Measurements from ENCODE around the gene HTR5A. TPM values are rescaled to one million over a fixed set of nuclear protein-coding genes. Genes with fewer than 3 reads are reported as not detected.

The HTR5A gene
- total RNA-seq, 3 donors from 2014 or later: not detected

DNA sequence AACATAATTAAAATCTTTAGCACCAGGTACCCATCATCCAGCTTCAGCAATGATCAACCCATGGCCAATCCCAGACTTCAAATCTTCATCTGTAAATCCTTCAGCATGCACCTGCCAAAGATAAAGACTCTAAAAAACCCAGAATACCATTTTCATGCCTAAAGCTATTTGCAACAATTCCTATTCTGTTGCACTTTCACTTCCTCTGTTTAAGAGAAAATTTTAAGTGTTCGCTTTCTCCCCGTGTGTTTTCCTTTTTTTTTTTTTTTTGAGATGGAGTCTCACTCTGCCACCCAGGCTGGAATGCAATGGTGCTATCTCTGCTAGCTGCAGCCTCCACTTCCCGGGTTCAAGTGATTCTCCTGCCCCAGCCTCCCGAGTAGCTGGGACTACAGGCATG, 31.8 kb upstream of the HTR5A start:
- H3K36me3 ChIP-seq (ENCODE audit: low read depth): no peaks in the 10 kb centered on the region
- ATAC-seq (no peak), DNase-seq (no peak)
- H3K4me3 ChIP-seq: no peak overlapping the region
- intact Hi-C loops (cut with DNase I, micrococcal nuclease): no loop called here
- H3K9me3 ChIP-seq: no peaks in the 10 kb centered on the region
- TF ChIP-seq CTCF (IDR thresholded peaks at IDR 0.05): no peak
- no peaks in the 10 kb centered on the region for H3K4me1 ChIP-seq (ENCODE audit: low read depth)

GRCh38 chr7:155043756-155044155, 26.4 kb upstream of the HTR5A start:
- no peak for TF ChIP-seq CTCF (IDR thresholded peaks at IDR 0.05)
- ATAC-seq (no peak), DNase-seq (no peak)
- intact Hi-C loops (cut with DNase I, micrococcal nuclease): no loop called here
- no peak overlapping the region for H3K4me3 ChIP-seq
- H3K9me3 ChIP-seq: no peaks in the 10 kb centered on the region
- no peaks in the 10 kb centered on the region for H3K36me3 ChIP-seq (ENCODE audit: low read depth)
- H3K4me1 ChIP-seq (ENCODE audit: low read depth): no peaks in the 10 kb centered on the region

DNA sequence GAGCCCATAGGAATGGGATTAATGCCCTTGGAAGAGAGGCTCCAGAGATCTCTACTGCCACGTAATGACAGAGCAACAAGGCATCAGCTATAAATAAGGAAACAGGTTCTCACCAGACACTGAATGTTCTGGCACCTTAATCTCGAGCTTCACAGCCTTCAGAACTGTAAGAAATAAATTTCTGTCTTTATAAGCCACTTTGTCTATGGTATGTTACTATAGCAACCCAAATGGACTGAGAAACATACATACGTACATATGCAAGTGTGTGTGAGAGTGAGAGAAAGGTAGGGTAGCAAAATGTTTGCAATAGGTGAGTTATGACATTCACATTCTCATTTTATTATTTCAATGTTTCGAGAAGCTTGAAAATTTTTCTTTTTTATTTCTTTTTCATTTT, 22.1 kb upstream of the HTR5A start:
- DNase-seq: no peak
- no peak for TF ChIP-seq CTCF (IDR thresholded peaks at IDR 0.05)
- Histone ChIP-seq H3K4me1 (ENCODE audit: low read depth) (no peaks in the 10 kb centered on the region), H3K36me3 (ENCODE audit: low read depth) (no peaks in the 10 kb centered on the region), H3K9me3 (no peaks in the 10 kb centered on the region), H3K4me3 (no peak overlapping the region)
- ATAC-seq: no peak
- intact Hi-C loops (cut with DNase I, micrococcal nuclease): no loop called here

DNA sequence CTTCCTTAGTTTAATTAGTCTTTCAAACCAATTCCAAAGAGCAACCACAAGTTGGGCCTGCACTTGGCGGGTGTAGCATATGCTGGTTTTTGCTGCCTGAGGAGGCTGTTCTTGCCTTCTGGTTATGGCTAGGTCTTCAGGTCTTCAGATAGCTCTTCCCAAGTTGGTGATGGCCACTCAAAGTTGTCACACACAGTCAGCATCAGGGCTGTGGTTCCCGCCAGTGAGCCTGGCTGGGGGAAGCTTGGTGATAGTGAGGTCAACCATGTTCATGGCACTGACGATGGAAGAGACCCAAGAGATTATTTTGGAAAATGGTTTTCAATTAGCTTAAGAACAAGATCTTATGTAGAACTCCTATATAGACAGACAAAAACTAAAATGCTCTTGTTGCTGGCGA, 18.8 kb upstream of the HTR5A start:
- ATAC-seq (no peak), DNase-seq (no peak)
- intact Hi-C loops (cut with DNase I, micrococcal nuclease): no loop called here
- Histone ChIP-seq H3K4me1 (ENCODE audit: low read depth) (no peaks in the 10 kb centered on the region), H3K9me3 (no peaks in the 10 kb centered on the region), H3K4me3 (no peak overlapping the region), H3K36me3 (ENCODE audit: low read depth) (no peaks in the 10 kb centered on the region)
- no peak for TF ChIP-seq CTCF (IDR thresholded peaks at IDR 0.05)

DNA sequence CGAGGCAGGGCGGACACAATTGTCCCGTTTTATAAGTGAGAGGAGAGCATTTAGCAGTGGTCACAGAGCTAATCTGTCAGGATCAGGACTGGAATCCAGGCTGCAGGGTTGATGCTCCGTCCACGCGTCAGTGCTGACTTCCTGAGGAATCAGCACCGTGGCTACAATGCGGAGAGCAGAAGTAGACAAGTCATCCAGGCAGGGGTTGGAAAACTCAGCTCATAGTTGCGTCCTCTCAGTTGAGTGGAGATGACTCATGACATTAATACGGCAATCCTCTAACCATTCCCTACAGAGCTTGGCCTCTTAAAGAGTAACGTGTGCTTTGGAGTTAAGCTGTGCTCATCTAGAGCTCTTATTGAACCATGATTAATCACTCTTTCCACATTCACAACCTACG, 17.1 kb upstream of the HTR5A start:
- TF ChIP-seq CTCF (IDR thresholded peaks at IDR 0.05): no peak
- Histone ChIP-seq H3K4me3 (no peak overlapping the region), H3K36me3 (ENCODE audit: low read depth) (no peaks in the 10 kb centered on the region), H3K4me1 (ENCODE audit: low read depth) (no peaks in the 10 kb centered on the region), H3K9me3 (no peaks in the 10 kb centered on the region)
- intact Hi-C loops (cut with DNase I, micrococcal nuclease): no loop called here
- no peak for DNase-seq
- ATAC-seq: no peak

GRCh38 chr7:155054761-155055160, 15.4 kb upstream of the HTR5A start:
- ATAC-seq: no peak
- Histone ChIP-seq H3K36me3 (ENCODE audit: low read depth) (no peaks in the 10 kb centered on the region), H3K9me3 (no peaks in the 10 kb centered on the region), H3K4me3 (no peak overlapping the region), H3K4me1 (ENCODE audit: low read depth) (no peaks in the 10 kb centered on the region)
- TF ChIP-seq CTCF (IDR thresholded peaks at IDR 0.05): no peak
- no peak for DNase-seq
- intact Hi-C loops (cut with DNase I, micrococcal nuclease): no loop called here

All from mucosa of descending colon (tissue), 3 donors.